Measurements from ENCODE around the gene OGN.

Gene OGN

DNA sequence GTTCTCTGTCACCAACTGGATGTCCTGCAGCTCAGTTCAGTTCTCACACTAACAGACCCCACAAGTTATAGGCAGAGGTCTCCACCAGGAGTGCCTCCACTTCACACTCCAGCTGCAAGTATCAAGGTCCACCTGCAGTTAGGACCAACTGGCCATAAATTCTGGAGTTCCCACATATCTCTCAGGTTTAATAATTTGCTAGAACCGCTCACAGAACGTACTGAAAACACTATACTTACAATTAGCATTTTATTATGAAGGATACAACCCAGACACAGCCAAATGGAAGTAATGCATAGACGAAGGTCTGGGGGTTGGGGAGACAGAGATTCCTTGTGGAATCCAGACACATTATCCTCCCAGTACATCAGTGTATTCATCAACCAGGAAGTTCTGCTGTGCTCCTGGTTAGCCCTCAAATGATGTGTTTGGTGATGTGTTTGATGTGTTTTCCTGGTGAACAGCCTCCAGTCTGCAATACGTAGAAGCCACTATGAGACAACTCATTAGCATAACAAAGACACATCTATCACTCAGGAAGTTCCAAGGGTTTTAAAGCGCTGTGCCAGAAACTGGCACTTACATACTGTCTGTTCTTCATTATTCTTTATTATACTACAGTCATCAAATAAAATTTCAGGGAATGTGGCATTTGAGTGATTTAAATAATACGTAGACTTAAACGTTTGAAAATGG is 25.4 kb downstream of the OGN start:
- no peak overlapping the region for H3K4me3 ChIP-seq (ENCODE audit: low read length)
- TF ChIP-seq EZH2 (optimal IDR thresholded peaks at IDR 0.05; ENCODE audit: low read depth, low read length) (no peak), EZH2phosphoT487 (IDR thresholded peaks at IDR 0.05; ENCODE audit: low read length) (no peak), CTCF (IDR thresholded peaks at IDR 0.05; ENCODE audit: low read length) (no peak)
- no peaks in the 10 kb centered on the region for H3F3A ChIP-seq (ENCODE audit: insufficient read depth, low read length)
- H3K27me3 ChIP-seq (replicated peaks; ENCODE audit: insufficient read depth, low read length) = no peaks in the 10 kb centered on the region
- DNase-seq = no peak
- no peak overlapping the region for H3K9ac ChIP-seq (ENCODE audit: low read length)
- H2AFZ ChIP-seq (ENCODE audit: low read length) = no peak overlapping the region
- H4K20me1 ChIP-seq (ENCODE audit: insufficient read depth, low read length) = no peaks in the 10 kb centered on the region
- no peaks in the 10 kb centered on the region for H3K36me3 ChIP-seq (replicated peaks; ENCODE audit: insufficient read depth, low read length)
- H3K4me1 ChIP-seq (ENCODE audit: low read length) = no peaks in the 10 kb centered on the region
- no peak overlapping the region for H3K27ac ChIP-seq (ENCODE audit: low read length)
- H3K79me2 ChIP-seq (ENCODE audit: low read length) = no peaks in the 10 kb centered on the region
- H3K9me2 ChIP-seq (replicated peaks; ENCODE audit: insufficient read depth, low read length) = no peaks in the 10 kb centered on the region
- no peaks in the 10 kb centered on the region for H3K9me3 ChIP-seq (replicated peaks; ENCODE audit: insufficient read depth, low read length)
- no peak overlapping the region for H3K4me2 ChIP-seq (ENCODE audit: low read depth, low read length)

GRCh38 chr9:92377876-92378275 is 26.5 kb downstream of the OGN start:
- DNase-seq = no peak
- Histone ChIP-seq H4K20me1 (ENCODE audit: insufficient read depth, low read length) (no peaks in the 10 kb centered on the region), H3K36me3 (replicated peaks; ENCODE audit: insufficient read depth, low read length) (no peaks in the 10 kb centered on the region), H3K27ac (ENCODE audit: low read length) (no peak overlapping the region), H3K9me2 (replicated peaks; ENCODE audit: insufficient read depth, low read length) (no peaks in the 10 kb centered on the region), H3K4me2 (ENCODE audit: low read depth, low read length) (no peak overlapping the region), H3K79me2 (ENCODE audit: low read length) (no peaks in the 10 kb centered on the region), H3K4me1 (ENCODE audit: low read length) (no peaks in the 10 kb centered on the region), H3K9ac (ENCODE audit: low read length) (no peak overlapping the region), H3K27me3 (replicated peaks; ENCODE audit: insufficient read depth, low read length) (no peaks in the 10 kb centered on the region), H2AFZ (ENCODE audit: low read length) (no peak overlapping the region), H3K9me3 (replicated peaks; ENCODE audit: insufficient read depth, low read length) (no peaks in the 10 kb centered on the region), H3F3A (ENCODE audit: insufficient read depth, low read length) (no peaks in the 10 kb centered on the region), H3K4me3 (ENCODE audit: low read length) (no peak overlapping the region)
- TF ChIP-seq EZH2phosphoT487 (IDR thresholded peaks at IDR 0.05; ENCODE audit: low read length) = no peak
- no peak for TF ChIP-seq CTCF (IDR thresholded peaks at IDR 0.05; ENCODE audit: low read length)
- no peak for TF ChIP-seq EZH2 (optimal IDR thresholded peaks at IDR 0.05; ENCODE audit: low read depth, low read length)

DNA sequence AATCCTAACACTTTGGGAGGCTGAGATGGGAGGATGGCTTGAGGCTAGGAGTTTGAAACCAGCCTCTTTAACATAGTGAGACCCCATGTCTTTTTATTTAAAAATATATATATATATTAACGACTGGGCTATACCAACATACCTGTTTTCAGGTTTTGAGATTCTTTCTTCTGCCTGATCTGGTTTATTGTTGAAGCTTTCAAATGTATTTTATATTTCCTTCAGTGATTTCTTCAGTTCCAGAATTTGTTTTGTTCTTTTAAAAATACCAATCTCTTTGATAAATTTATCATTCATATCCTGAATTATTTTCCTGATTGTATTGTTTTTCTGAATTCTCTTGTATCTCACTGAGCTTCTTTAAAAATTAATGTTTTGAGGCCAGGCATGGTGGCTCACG is 31.2 kb downstream of the OGN start:
- H3K27ac ChIP-seq (ENCODE audit: low read length) = no peak overlapping the region
- no peaks in the 10 kb centered on the region for H3K9me3 ChIP-seq (replicated peaks; ENCODE audit: insufficient read depth, low read length)
- no peak overlapping the region for H3K4me2 ChIP-seq (ENCODE audit: low read depth, low read length)
- H4K20me1 ChIP-seq (ENCODE audit: insufficient read depth, low read length) = no peaks in the 10 kb centered on the region
- H3K27me3 ChIP-seq (replicated peaks; ENCODE audit: insufficient read depth, low read length) = no peaks in the 10 kb centered on the region
- H3K9ac ChIP-seq (ENCODE audit: low read length) = no peak overlapping the region
- H3K4me3 ChIP-seq (ENCODE audit: low read length) = no peak overlapping the region
- H3F3A ChIP-seq (ENCODE audit: insufficient read depth, low read length) = no peaks in the 10 kb centered on the region
- H3K36me3 ChIP-seq (replicated peaks; ENCODE audit: insufficient read depth, low read length) = no peaks in the 10 kb centered on the region
- H3K9me2 ChIP-seq (replicated peaks; ENCODE audit: insufficient read depth, low read length) = no peaks in the 10 kb centered on the region
- H2AFZ ChIP-seq (ENCODE audit: low read length) = no peak overlapping the region
- no peak for DNase-seq
- no peaks in the 10 kb centered on the region for H3K4me1 ChIP-seq (ENCODE audit: low read length)
- no peak for TF ChIP-seq CTCF (IDR thresholded peaks at IDR 0.05; ENCODE audit: low read length)
- TF ChIP-seq EZH2phosphoT487 (IDR thresholded peaks at IDR 0.05; ENCODE audit: low read length) = no peak
- no peak for TF ChIP-seq EZH2 (optimal IDR thresholded peaks at IDR 0.05; ENCODE audit: low read depth, low read length)
- peaks cover 7% of the 10 kb centered on the region; the same call in 1 of the 2 replicates for H3K79me2 ChIP-seq (ENCODE audit: low read length)

All from MM.1S (cell line).